SK-N-SH treated with all-trans-retinoic acid at 6 μM for 48 hours (cell line): ENCODE data around the gene KRT35.

Source experiments
- ATAC-seq: fragments of 200-7000 bp; cut with Tn5 transposase; 3 replicates; pipeline ENCODE4 v1.9.1; 2020; ENCODE audit warnings: mild to moderate bottlenecking, moderate library complexity
- ARNTL ChIP-seq: fragments of 450-650 bp; formaldehyde crosslinking; IDR thresholded peaks from 2 replicates; pipeline ENCODE4 v1.5.0; 2020; ENCODE audit warnings: low read depth, mild to moderate bottlenecking, moderate library complexity, borderline replicate concordance
- BACH2 ChIP-seq: fragments of 250-450 bp; sonication (Bioruptor Pico); IDR thresholded peaks from 2 replicates; pipeline ENCODE4 v1.9.0; 2021; ENCODE audit warnings: mild to moderate bottlenecking, borderline replicate concordance
- ESRRG ChIP-seq: fragments of 250-450 bp; sonication (Bioruptor Pico); IDR thresholded peaks from 2 replicates; pipeline ENCODE4 v1.6.1; 2021; ENCODE audit warnings: mild to moderate bottlenecking
- GLIS3 ChIP-seq: fragments of 250-450 bp; sonication (Bioruptor Pico); IDR thresholded peaks from 2 replicates; pipeline ENCODE4 v1.5.0; 2020; ENCODE audit warnings: mild to moderate bottlenecking, moderate library complexity
- OSR1 ChIP-seq: fragments of 250-450 bp; sonication (Bioruptor Pico); IDR thresholded peaks from 2 replicates; pipeline ENCODE4 v1.8.0; 2022; ENCODE audit warnings: moderate library complexity, mild to moderate bottlenecking, inconsistent platforms
- PPARA ChIP-seq: fragments of 250-450 bp; sonication (Bioruptor Pico); IDR thresholded peaks from 2 replicates; pipeline ENCODE4 v1.5.0; 2020; ENCODE audit warnings: mild to moderate bottlenecking, borderline replicate concordance
- RARB ChIP-seq: fragments of 250-450 bp; sonication (Bioruptor Pico); IDR thresholded peaks from 2 replicates; pipeline ENCODE4 v1.8.0; 2021; ENCODE audit warnings: mild to moderate bottlenecking, moderate library complexity
- SNAI2 ChIP-seq: fragments of 250-450 bp; sonication (Bioruptor Pico); IDR thresholded peaks from 2 replicates; pipeline ENCODE4 v1.5.0; 2020; ENCODE audit warnings: mild to moderate bottlenecking, moderate library complexity
- TOX ChIP-seq: fragments of 250-450 bp; sonication (Bioruptor Pico); IDR thresholded peaks from 2 replicates; pipeline ENCODE4 v1.8.0; 2021; ENCODE audit warnings: mild to moderate bottlenecking, moderate library complexity, borderline replicate concordance
- ZNF565 ChIP-seq: fragments of 450-650 bp; formaldehyde crosslinking; conservative IDR thresholded peaks from 2 replicates; pipeline ENCODE4 v1.5.0; 2020; ENCODE audit warnings: low read depth, mild to moderate bottlenecking, moderate library complexity
- ZNF70 ChIP-seq: fragments of 450-650 bp; formaldehyde crosslinking; IDR thresholded peaks from 2 replicates; pipeline ENCODE4 v1.5.0; 2020; ENCODE audit warnings: mild to moderate bottlenecking, moderate library complexity
- ZNF8 ChIP-seq: fragments of 450-650 bp; formaldehyde crosslinking; IDR thresholded peaks from 2 replicates; pipeline ENCODE4 v1.5.0; 2020; ENCODE audit warnings: mild to moderate bottlenecking, moderate library complexity
- TF ChIP-seq, protein P1 (sequence below): fragments of 250-450 bp; sonication (Bioruptor Pico); IDR thresholded peaks from 2 replicates; pipeline ENCODE4 v1.5.0; 2020; ENCODE audit warnings: mild to moderate bottlenecking, moderate library complexity
- TF ChIP-seq, protein P2 (sequence below): fragments of 250-450 bp; sonication (Bioruptor Pico); IDR thresholded peaks from 2 replicates; pipeline ENCODE4 v1.8.0; 2020; ENCODE audit warnings: mild to moderate bottlenecking, moderate library complexity, borderline replicate concordance
- TF ChIP-seq, protein P3 (sequence below): fragments of 250-450 bp; sonication (Bioruptor Pico); IDR thresholded peaks from 2 replicates; pipeline ENCODE4 v1.5.1; 2020; ENCODE audit warnings: low read depth, mild to moderate bottlenecking, moderate library complexity
- TF ChIP-seq, protein P4 (sequence below): fragments of 250-450 bp; sonication (Bioruptor Pico); IDR thresholded peaks from 2 replicates; pipeline ENCODE4 v1.5.1; 2021; ENCODE audit warnings: mild to moderate bottlenecking, moderate library complexity

KRT35 gene

DNA sequence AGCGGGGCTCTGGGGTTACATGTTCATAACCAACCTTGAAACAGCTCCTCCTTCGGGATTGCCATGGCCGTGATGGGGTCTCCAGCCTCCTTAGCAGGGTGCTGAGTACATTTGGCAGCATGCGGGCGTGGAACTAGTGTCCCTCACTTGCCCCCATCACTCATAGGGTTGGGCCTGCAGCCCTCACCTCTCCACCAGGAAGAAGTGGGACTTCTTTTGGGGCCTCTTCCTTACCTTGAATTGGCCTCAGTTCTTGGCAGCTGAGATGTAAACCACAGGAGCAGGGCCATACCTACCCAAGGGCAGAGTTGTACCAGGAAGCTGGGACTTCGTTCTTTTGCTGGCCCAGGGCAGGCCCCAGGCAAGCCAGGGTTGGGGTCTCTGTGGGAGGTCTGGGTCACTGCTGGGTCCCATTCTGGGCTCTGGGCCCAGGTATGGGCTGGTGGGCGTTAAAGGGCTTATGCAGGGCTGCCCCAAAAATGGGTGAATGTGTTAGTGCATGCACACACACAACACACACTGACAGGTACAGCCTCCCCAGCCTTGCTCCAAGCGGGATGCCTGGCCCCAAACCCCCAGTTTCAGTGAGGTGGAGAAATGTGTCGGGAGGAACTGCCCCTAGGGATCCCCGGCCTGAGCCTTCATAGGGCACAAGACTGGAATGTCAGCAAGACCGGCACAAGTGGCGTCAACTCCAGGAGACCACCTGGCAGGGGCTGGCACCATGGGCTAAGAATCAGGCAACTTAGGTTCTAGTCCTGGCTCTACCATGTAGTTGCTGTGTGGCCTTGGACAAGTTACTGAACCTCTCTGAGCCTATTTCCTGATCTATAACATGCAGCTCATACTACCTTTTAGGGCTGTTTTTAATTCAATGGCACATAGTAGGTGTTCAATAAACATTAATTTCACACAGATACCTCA is 41.6 kb upstream of the KRT35 start:
- TF ChIP-seq GLIS3 (no peak), ESRRG (CRISPR knock-in tag) (no peak), ARNTL (no peak), TOX (CRISPR knock-in tag) (no peak), OSR1 (no peak), RARB (CRISPR knock-in tag) (no peak), ZNF565 (no peak)
- TF ChIP-seq, protein P1, sequence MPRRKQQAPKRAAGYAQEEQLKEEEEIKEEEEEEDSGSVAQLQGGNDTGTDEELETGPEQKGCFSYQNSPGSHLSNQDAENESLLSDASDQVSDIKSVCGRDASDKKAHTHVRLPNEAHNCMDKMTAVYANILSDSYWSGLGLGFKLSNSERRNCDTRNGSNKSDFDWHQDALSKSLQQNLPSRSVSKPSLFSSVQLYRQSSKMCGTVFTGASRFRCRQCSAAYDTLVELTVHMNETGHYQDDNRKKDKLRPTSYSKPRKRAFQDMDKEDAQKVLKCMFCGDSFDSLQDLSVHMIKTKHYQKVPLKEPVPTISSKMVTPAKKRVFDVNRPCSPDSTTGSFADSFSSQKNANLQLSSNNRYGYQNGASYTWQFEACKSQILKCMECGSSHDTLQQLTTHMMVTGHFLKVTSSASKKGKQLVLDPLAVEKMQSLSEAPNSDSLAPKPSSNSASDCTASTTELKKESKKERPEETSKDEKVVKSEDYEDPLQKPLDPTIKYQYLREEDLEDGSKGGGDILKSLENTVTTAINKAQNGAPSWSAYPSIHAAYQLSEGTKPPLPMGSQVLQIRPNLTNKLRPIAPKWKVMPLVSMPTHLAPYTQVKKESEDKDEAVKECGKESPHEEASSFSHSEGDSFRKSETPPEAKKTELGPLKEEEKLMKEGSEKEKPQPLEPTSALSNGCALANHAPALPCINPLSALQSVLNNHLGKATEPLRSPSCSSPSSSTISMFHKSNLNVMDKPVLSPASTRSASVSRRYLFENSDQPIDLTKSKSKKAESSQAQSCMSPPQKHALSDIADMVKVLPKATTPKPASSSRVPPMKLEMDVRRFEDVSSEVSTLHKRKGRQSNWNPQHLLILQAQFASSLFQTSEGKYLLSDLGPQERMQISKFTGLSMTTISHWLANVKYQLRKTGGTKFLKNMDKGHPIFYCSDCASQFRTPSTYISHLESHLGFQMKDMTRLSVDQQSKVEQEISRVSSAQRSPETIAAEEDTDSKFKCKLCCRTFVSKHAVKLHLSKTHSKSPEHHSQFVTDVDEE (CRISPR knock-in tag) = no peak
- TF ChIP-seq, protein P2, sequence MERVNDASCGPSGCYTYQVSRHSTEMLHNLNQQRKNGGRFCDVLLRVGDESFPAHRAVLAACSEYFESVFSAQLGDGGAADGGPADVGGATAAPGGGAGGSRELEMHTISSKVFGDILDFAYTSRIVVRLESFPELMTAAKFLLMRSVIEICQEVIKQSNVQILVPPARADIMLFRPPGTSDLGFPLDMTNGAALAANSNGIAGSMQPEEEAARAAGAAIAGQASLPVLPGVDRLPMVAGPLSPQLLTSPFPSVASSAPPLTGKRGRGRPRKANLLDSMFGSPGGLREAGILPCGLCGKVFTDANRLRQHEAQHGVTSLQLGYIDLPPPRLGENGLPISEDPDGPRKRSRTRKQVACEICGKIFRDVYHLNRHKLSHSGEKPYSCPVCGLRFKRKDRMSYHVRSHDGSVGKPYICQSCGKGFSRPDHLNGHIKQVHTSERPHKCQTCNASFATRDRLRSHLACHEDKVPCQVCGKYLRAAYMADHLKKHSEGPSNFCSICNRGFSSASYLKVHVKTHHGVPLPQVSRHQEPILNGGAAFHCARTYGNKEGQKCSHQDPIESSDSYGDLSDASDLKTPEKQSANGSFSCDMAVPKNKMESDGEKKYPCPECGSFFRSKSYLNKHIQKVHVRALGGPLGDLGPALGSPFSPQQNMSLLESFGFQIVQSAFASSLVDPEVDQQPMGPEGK (CRISPR knock-in tag) = no peak
- TF ChIP-seq, protein P3, sequence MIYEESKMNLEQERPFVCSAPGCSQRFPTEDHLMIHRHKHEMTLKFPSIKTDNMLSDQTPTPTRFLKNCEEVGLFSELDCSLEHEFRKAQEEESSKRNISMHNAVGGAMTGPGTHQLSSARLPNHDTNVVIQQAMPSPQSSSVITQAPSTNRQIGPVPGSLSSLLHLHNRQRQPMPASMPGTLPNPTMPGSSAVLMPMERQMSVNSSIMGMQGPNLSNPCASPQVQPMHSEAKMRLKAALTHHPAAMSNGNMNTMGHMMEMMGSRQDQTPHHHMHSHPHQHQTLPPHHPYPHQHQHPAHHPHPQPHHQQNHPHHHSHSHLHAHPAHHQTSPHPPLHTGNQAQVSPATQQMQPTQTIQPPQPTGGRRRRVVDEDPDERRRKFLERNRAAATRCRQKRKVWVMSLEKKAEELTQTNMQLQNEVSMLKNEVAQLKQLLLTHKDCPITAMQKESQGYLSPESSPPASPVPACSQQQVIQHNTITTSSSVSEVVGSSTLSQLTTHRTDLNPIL (CRISPR knock-in tag) = no peak
- TF ChIP-seq, protein P4, sequence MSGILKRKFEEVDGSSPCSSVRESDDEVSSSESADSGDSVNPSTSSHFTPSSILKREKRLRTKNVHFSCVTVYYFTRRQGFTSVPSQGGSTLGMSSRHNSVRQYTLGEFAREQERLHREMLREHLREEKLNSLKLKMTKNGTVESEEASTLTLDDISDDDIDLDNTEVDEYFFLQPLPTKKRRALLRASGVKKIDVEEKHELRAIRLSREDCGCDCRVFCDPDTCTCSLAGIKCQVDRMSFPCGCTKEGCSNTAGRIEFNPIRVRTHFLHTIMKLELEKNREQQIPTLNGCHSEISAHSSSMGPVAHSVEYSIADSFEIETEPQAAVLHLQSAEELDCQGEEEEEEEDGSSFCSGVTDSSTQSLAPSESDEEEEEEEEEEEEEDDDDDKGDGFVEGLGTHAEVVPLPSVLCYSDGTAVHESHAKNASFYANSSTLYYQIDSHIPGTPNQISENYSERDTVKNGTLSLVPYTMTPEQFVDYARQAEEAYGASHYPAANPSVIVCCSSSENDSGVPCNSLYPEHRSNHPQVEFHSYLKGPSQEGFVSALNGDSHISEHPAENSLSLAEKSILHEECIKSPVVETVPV = no peak

DNA sequence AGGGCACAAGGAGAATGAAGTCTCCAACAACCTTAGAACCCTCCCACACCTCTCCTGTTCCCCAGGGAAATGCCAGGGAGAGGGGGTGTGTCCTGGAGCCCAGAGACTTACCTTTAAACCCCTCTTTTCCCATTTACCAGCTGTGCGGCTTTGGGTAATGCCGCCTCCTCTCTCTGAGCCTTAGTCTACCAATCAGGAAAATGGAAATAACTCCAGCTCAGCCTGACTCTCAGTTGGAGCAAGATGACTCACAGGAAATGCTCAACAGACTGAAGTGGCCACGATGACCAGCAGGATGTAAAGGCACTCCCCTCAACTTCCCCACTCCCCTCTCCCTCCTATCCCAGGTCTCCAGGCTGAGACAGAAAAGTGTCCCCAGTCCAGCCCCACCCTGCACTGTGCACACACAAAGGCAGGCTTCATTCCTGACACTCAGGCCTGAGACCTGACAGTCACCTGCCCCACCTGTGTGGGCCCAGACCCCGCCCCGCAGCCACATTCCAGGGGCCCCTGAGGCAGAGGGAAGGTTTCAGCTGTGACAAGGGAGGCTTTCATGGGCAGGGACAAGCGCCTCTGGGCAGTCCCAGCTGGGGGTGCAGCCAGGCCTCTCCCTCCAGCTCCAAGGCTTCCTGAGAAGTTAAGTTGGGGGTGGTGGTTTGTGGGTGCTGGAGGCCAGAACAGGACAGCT is 40.8 kb upstream of the KRT35 start:
- TF ChIP-seq ZNF565 = no peak
- TF ChIP-seq, protein P4 = no peak
- TF ChIP-seq, protein P3 (CRISPR knock-in tag) = no peak
- TF ChIP-seq SNAI2 = no peak
- TF ChIP-seq ZNF70 = no peak
- TF ChIP-seq GLIS3 = no peak
- no peak for TF ChIP-seq ESRRG (CRISPR knock-in tag)
- TF ChIP-seq PPARA (CRISPR knock-in tag) = no peak
- TF ChIP-seq, protein P2 (CRISPR knock-in tag) = no peak
- no peak for TF ChIP-seq ZNF8 (CRISPR knock-in tag)
- TF ChIP-seq, protein P1 (CRISPR knock-in tag) = no peak
- TF ChIP-seq RARB (CRISPR knock-in tag) = no peak
- TF ChIP-seq BACH2 (CRISPR knock-in tag) = no peak
- peak; percentile 70 for ATAC-seq

More for the DNA sequence above, 41.6 kb upstream of the KRT35 start:
- ATAC-seq = no peak
